Hematopoietic multipotent progenitor cell treated with erythropoietin and hydrocortisone succinate and interleukin-3 and kit ligand, for 15 days (in vitro differentiated cells): ENCODE measurements around the gene SUCO.

ENCODE experiments used
- DNase-seq: peaks from one replicate; pipeline ENCODE4 v3.0.0-alpha.2; 2015; ENCODE audit warnings: low spot score

SUCO gene

DNA sequence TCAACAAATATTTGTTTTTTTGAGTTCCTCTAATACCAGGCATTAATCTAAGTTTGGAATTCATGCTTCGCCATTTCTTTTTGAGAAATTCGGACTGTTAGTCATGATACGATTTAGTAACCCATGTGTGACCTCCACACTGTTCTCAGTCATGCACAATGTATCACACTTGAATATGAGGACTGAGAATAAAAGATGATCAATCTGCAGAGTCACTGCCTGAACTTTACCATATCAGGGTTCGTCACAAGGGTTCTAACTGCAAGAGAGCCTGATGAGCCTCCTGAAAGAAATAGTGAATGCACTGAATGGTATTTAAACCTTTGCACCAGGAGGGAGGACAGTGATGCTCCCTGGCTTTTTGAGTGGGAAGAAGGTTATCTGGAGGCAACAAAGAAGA is 115.0 kb downstream of the SUCO start:
- no peak for DNase-seq

GRCh38 chr1:172650474-172651193 is 117.7 kb downstream of the SUCO start:
- no peak for DNase-seq

GRCh38 chr1:172653015-172653709 is 120.2 kb downstream of the SUCO start:
- no peak for DNase-seq

DNA sequence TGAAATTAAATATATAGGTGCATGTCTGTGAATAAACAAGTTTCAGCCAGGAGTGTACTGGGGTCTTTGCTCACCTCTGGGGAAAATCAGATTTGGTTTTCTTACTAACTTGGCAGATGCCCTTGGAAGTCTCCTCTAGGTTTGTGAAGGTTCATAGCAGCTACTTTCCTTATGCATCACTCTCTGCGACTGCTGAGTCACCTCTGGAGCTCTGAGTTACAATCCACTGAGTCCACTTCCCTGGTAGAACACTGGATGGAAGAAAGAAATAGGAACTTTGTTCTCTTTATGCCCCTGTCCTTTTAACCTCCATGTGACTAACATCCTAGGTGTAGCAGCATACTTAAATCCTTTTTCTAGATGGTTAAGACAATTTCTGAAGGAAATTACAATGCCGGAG is 121.6 kb downstream of the SUCO start:
- no peak for DNase-seq

- DNase-seq = no peak
Observed at GRCh38 chr1:172656576-172656975, 123.6 kb downstream of the SUCO start.

DNA sequence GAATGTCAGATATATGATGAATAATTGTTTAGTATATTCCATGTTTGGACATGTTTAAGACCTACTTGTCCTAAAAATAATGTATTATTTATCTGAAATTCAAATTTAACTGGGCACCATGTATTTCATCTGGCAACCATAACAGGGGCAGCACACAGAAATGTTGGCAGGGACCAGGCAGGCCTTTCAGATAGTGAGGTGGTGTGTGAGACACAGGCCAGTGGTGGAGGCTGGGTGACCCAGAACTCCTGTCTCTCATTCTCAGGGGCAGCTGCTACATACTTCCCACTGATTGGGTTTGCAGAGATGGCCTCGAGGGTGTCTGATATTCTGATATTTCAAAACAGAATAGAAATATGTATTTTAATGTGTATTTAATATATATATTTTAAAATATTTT is 124.6 kb downstream of the SUCO start:
- DNase-seq = no peak

- DNase-seq = no peak
Observed at GRCh38 chr1:172658871-172659453, 126.0 kb downstream of the SUCO start, which contains the start of gene FASLG. Gene FASLG, plus strand, starts transcription at chr1:172659103. Its CDS starts 99 bp downstream, at chr1:172659202.

DNA sequence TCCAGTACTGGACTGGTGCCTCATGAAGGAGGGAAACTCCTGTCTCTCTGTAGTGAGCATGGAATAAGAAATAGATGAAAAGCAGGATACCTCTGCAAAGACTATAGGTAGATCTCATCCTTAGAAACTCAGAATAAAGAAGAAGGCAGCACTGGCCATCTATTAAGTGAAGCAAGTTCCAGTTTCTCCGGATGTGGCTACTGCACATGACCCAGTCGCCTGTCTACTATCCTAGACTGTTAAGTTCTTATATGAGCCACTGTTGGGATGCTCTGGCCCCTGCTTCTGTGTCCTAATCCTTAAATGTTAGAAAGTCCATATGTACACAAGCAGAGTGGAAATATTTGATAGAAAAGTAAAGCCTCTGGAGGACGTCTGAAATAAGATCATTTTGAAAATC is 128.2 kb downstream of the SUCO start:
- DNase-seq = no peak
